HG02759 (cell line): ENCODE results near the gene PCBP4.
A peak's percentile ranks its signal among the peaks of the same experiment; 100 is the strongest.
"Not testable (repeated sequence)": the region's sequence is repeated elsewhere in the genome, so short reads cannot be mapped to it uniquely, and the experiment has no call there.

Source experiments
- ATAC-seq: cut with Tn5 transposase; IDR thresholded peaks from one replicate; pipeline ENCODE4 v1.9.1; 2021; ENCODE audit warnings: mild to moderate bottlenecking, moderate library complexity; ENCODE audit not compliant: unreplicated experiment

PCBP4 gene

DNA sequence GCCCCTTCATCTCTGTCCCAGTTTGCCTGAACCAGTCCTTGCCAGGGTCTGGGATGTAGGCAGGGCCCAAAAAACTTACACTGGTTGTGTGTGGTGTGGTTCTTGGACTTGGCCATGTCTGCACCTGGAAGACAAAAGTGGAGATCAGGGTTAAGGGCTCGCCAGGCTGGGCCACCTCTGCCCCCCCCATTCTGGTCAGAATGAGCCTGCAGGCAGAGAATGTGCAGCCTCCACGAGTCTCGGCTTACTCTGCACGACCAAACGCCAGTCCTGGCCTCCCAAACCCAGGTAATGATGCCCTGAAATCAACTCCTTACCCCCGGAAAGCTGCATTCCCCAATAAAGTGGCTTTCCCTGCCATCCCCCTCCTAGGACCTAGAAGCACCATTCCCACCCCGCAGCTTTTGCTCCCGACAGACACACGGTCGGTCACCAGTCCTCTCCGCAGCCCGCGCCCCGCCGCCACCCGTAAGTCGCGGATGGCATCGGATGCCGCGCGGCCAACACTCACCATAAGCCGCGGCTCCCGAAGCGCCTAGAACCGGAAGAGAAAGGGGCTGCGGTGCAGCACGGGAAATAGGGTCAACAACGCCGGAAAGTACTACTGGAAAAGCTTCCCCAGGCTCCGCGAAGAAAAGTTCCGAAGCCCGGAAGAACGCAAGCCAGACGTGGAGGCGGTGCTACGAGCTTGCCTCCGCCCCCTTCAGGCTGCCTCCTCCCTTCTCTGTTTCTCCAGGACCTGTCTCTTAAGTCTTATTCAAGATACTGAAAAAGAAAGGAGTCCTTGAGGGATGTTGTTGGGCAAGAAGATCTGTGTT is 28.3 kb upstream of the PCBP4 start, which contains the start of gene RPL29:
RPL29 (minus strand) TSS at position 550 of the 818 bp plus-strand sequence; CDS start at position 116, 434 bp downstream.
- ATAC-seq: peak; percentile 86

DNA sequence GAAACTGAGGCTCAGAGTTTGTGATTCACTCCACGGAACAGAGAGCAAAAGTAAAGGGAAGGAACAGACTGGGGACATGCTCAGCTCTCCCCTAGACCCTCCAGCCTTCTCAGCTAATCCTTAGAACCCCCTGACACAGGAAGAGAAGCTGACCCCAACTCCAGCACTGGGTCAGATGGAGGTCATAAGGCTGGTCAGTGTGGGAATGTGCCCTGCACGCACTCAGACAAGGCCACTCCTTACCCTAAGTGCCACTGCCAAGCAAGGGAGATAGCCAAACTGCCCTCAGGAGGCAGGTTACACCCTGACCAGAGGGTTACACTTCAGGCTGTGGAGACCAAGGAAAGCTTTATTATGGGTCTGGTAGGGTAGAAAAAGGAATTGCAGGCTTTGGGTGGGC is 27.3 kb upstream of the PCBP4 start:
- no peak for ATAC-seq

DNA sequence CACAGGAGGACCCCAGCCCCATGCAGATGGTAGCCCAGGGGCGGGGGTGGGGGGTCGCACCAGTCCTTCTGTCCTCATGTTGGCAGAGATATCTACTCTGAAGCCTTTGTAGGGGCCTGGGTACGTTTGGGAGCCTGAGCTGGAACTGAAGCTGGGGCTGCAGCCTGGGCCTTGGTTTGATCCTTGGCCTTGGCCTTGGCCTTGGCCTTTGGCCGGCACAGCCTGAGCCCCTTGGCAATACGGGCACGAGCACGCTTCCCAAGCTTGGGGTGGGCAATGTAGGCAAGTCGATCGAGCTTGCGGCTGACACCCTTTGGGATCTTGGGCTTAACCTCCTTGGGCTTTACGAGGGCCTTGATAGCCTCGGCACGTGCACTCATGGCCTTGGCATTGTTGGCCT is 26.4 kb upstream of the PCBP4 start:
- not testable (repeated sequence) for ATAC-seq

DNA sequence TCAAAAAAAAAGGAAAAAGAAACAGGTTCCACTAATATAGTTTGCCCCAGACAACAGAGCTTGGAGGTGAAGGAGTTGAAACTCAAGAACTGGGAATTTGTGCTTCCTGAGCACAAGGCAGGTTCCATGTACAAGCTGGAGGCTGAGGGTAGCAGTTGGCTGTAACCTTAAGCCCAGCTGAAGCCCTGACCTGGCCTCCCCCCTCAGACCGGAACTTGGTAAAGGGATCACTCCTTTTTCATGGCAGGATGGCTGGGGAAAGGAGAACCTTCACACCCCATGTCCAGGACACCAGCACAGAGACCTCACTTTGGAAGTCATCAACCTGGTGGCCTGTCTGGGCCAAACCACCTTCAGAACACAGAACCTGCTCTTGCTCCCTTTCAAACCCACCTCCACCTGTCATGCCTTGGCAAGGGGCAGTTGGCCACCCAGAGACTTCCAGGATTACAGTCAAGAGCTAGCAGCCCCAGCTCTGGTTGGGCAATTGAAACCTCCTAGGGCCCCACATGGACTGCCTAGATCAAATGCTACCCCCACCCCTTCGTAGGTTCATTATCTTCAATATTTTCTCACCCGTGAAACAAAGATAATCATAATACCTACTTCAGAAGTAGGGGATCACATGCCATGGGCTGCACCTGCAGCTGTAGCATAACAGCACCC is 24.9 kb upstream of the PCBP4 start:
- no peak for ATAC-seq

DNA sequence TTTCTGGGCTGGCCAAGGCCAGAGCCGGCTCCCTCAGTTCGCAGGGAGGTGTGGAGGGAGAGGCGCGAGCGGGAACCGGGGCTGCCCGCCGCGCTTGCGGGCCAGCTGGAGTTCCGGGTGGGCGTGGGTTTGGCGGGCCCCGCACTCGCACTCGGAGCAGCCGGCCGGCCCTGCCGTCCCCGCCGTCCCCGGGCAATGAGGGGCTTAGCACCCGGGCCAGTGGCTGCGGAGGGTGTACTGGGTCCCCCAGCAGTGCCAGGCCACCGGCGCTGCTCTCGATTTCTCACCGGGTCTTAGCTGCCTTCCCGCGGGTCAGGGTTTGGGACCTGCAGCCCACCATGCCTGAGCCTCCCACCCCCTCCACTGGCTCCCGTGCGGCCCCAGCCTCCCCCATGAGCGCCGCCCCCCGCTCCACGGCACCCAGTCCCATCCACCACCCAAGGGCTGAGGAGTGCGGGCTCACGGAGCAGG is 23.3 kb upstream of the PCBP4 start:
- ATAC-seq: not testable (repeated sequence)

DNA sequence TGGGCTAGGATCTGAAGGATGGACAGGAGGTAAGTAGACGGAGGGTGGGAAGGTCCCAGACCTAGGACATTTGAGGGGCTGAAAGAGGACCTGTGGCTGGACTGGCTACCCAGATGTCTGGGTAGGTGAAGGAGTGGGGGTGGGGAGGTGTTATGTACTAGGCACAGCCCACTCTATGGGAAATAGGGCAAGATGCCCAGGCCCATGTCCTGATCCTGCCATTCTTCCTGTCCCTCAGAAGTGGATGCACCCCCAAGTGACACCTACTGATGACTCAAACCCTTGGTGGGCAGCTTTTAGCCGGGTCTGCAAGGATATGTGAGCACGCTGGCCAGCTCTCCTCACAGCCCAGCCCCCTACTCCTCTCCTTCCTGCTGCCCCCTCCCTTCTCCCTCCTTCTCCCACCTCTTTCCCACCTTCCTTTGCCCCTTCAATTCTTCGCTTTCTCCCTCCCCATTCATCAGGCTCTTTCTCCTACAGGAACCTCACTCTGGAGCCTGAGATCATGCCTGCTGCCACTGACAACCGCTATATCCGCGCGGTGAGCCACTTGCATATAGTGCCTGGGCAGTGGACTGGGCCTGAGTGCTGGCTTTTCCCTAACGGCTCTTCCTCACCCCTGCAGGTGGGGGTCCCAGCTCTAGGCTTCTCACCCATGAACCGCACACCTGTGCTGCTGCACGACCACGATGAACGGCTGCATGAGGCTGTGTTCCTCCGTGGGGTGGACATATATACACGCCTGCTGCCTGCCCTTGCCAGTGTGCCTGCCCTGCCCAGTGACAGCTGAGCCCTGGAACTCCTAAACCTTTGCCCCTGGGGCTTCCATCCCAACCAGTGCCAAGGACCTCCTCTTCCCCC is 21.3 kb upstream of the PCBP4 start:
- ATAC-seq: no peak

DNA sequence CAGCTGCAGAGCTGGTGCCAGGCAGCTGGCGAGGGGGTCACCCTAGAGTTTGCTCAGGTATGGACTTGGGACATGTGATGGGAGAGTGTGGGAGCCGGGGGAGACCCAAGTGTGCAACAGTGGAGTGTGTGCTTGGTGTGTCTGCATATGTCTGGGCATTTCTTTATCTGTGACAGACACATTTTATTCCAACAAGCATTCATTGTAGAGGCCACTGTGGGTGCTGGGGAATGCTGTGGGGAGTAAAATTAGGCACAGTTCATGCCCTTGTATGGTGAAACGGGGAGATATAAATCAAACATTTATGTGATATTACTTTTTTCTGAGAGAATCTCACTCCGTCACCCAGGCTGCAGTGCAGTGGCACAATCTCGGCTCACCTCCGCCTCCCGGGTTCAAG is 20.3 kb upstream of the PCBP4 start:
- ATAC-seq: no peak

DNA sequence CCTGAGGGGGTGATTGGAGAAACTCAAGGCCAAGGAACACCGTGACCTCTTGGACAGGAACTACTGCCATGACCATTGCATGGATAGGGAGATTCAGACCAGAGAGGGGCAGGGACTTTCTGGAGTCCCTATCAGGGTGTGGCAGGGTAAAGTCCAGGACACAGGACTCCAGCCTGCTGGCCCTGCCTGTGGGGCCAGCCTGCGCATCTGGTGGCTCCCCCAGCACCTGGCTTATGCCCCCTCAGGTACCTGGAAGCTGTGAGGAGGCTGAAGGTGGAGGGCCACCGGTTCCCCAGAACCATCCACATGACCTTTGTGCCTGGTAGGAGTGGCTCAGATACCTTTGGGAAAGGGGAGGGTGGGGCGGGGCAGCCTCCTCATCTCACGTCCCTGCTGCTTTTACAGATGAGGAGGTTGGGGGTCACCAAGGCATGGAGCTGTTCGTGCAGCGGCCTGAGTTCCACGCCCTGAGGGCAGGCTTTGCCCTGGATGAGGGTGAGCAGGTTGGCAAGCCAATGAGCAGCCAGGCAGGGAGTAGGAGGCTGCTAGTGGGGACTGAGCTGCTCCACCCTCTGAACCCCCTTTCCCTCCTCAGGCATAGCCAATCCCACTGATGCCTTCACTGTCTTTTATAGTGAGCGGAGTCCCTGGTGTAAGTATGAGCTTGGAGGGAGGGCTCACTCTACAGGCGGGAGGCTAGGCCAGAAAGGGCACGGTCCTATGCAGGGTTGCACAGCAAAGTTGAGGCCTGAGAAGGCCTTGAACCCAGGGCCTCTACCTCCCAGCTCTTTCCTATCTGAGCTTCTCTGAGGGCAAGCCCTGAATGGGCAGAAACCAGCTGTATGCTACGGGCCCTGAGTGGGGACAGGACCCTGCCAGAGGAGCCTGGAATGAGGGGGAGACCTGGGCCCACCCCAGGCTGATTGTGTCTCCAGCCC is 19.0 kb upstream of the PCBP4 start:
- ATAC-seq: no peak

DNA sequence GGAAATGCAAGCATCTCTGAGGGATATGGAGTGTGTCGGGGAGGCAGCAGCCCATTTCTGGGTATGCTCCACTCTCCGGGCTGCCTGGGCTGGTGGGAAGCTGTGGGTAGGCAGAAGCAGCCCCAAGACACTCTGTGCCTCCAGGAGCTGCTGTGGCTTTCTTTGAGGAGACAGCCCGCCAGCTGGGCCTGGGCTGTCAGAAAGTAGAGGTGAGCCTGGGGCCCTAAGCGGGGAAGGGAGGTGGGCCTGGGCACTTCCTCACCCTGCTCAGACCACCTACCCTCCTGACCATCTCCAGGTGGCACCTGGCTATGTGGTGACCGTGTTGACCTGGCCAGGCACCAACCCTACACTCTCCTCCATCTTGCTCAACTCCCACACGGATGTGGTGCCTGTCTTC is 17.8 kb upstream of the PCBP4 start:
- no peak for ATAC-seq

DNA sequence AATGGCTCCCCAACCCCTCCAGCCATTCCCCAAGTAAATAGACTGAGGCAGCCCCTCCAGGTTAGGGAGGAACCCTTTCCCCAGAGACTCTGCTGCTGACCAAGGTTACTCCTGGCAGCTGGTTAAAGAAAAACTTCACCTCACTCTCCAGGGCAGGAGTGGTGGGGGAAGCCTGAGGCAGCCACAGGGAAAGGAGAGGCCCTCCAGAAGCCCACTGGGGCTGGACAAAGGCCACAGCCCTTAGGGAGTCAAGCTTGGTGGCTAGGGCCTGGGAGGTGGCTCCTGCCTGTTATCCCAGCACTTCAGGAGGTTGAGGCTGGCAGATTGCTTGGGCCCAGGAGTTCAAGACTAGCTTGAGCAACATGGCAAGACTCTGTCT is 17.0 kb upstream of the PCBP4 start:
- ATAC-seq: no peak

DNA sequence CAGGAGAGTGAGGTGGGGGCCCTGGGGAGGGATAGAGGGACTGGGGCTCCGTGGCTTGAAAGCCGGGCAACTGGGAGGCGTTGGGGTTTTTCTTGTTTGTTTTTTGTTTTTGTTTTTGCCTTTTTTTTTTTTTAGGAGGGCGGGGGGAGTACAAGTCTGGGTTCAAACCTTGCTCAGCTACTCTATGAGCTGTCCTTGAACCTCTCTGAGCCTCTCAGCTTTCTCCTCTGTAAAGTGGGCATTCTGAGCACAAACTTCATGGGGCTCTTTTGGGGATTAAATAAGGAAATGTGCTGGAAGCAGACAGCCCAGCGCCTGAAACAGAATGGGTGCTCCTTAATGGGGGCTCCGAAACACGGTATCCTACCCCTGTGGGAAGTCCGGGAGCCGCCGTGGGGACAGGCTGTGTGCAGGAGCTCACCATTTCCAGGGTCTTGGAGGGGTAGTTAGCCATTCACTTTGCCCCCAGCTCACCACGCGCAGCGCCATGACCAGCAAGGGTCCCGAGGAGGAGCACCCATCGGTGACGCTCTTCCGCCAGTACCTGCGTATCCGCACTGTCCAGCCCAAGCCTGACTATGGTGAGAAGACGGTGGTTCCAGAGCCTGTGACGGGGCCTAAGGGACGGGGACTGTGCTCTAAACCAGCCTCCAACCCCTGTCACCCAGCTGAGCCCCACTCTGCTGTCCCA is 16.5 kb upstream of the PCBP4 start:
- ATAC-seq: no peak

DNA sequence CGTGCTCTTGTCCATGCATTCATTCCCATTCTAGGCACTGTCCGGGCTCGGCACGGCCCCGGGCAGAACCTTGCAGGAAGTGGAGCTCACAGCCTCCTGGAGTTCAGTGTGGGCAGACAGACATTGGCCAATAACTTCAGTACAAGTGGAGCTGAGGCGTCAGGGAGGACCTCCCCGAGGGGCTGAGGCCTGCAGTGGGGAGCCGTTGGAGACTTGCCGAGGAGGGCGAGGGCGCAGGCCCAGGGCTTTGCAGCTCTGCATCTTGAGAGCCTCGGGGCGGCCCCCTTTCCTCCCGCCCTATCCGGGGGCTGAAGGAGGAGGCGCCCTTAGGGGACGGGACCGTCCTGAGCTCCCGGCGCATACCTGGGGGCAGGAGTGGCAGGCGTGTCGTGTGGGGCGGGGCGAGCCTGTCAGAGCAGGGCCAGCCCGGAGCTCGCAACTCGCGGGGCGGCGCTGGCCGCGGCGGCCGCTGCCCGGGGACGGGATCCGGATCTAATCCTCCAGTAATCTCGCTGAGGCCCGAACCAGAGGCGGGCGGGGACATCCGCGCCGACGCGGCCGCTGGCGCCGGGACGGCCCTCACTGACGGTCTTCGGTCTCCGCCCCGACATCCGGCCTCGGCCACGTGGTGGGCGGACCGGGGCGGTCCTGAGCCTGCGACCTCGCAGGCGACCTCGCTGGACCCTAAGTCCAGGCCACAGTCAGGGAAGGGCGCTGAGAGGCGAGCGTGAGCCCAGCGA is 15.8 kb upstream of the PCBP4 start, which contains the start of gene ACY1:
ACY1 (plus strand) TSS at position 698 of the 740 bp plus-strand sequence. CDS start 530 bp downstream, outside the sequence.
- ATAC-seq: peak; percentile 86

DNA sequence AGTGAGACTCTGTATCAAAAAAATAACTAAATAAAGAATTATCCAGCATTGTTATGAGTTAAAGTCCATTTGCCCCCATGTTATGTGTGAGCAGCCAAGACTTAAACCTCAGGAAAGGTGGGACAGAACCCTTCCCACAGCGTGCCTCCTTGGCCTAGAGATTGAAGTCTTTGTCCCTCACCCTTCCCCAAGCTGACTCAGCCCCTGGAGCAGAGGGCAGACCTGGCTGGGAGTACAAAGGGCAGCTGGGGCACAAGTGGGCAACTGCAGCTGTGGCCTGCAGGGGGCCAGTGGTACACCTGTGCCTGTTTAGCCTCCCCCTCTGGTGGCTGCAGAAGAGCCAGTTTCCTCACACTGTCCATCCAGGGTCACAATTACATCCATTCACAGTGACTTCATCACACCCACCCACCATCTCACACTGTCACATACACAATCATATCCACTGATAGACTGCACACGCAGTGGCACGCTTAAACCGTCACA is 15.1 kb upstream of the PCBP4 start:
- ATAC-seq: peak; percentile 46

DNA sequence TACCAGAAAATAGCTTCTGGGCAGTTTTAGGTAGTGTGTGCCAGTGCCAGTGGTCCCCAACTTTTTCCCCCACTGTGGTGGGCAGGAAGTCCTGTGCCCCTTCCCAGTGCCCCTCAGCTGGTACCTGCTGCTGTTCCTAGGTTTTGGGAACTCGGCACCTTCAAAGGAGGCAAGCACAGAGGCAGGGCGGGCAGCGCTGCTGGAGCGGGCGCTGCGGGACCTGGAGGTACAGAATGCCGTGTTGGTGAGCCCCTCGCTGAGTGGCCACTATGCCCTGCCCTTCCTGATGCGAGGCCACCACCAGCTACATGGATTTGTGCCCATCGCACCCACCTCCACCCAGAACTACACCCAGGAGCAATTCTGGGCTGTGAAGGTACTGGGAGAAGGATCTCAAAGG is 13.0 kb upstream of the PCBP4 start:
- ATAC-seq: no peak

DNA sequence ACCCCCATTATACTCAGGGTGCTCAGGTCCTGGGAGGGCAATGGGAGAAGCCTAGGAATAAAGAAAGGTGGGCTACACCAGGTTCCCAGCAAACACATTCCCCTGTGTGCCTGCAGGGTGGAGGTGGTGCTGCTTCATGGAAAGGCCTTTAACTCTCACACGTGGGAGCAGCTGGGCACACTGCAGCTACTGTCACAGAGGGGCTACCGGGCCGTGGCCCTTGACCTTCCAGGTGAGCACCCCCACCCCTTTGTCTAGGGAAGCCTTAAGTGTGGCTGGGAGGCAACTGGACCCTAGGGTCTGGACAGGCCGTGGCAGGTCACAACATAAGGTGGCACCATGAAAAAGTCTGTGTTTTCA is 10.9 kb upstream of the PCBP4 start:
- no peak for ATAC-seq

DNA sequence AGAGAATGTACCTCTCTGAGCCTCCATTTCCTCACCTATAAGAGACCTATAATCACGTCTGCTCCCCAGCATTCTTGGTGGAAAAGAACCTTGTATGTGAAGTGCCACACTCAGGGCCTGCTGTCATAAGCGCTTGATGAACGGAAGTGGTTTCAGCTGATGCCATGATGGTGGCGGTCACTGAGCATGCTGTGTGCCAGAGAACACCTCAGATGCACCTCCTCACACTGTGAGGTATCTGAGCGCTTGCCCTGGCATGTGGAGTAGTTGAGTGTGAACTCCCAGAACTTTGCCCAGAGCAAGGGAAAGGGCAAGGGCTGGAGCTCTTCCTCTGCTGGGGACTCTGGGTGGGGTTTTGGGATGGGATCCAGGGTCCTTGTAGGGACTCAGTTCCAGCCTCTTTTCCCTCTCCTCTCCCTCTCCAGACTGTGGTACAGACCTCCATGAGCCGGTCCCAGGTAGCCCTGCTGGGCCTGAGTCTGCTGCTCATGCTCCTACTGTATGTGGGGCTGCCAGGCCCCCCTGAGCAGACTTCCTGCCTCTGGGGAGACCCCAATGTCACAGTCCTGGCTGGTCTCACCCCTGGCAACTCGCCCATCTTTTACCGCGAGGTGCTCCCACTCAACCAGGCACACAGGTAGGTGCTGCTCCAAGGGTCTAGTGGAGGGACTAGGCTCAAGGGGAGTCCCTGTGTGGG is 10.3 kb upstream of the PCBP4 start:
- no peak for ATAC-seq

DNA sequence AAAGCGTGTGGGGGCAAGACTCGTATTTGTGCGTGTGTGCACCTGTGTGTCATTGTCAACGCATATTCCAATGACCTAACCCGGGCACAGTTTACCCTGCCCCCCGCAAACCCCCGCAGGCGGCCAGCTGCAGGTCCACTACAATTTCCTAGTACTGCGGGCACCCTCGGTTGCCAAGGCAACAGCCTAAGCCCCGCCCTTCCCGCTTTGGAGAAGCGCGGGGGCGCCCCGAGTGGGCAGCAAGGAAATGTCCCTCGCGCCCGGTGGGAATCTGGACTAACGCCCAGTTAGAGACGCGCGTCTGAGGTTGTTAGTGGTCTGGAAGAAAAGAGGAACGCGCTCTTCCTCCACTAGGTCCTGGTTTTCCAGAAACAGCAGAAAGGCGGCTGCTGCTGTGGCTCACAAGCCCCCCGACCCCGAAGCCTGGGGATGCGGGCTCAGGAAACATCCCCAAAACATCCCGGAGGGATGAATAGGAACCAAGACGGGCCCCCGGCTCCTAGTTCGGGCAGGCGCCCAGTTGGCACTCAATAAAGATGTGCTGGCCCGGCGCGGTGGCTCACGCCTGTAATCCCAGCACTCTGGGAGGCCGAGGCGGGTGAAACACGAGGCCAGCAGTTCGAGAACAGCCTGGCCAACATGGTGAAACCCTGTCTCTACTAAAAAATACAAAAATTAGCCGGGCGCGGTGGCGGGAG is 8.7 kb upstream of the PCBP4 start:
- ATAC-seq: no peak
